HCT116 (cell line): Measurements from ENCODE around the gene IGF2. TPM values are rescaled to one million over a fixed set of nuclear protein-coding genes. Genes with fewer than 3 reads are reported as not detected.

Source experiments
- ATAC-seq: fragments of 200-7000 bp; cut with Tn5 transposase; 2 replicates; pipeline ENCODE4 v1.9.1; 2020; ENCODE audit warnings: mild to moderate bottlenecking, moderate library complexity
- BruUV-seq: library from RNA; stranded (reverse); fragments of 400-500 nt; replicated peaks from 2 replicates; lab custom pipeline; 2021; lab: Mats Ljungman, UMichigan
- CTCF ChIA-PET: fragments of 300-600 bp; sonication (Branson Sonifier 250); formaldehyde crosslinking; loops from one replicate; lab custom pipeline; 2021; ENCODE audit warnings: antibody characterized with exemption; lab: Charles Lee
- POLR2A ChIA-PET: fragments of 300-600, 350-600 bp; sonication (Branson Sonifier 250); formaldehyde crosslinking; loops from one replicate; lab custom pipeline; 2021; ENCODE audit warnings: antibody characterized with exemption; lab: Charles Lee
- RAD21 ChIA-PET, 2 experiments: fragments of 300-600 bp; sonication (Branson Sonifier 250); formaldehyde crosslinking; loops; one replicate each; lab custom pipeline; 2023; ENCODE audit warnings: low total read pairs in 2 of 2; ENCODE audit not compliant: uncharacterized antibody in 2 of 2, unreplicated experiment in 2 of 2, low non-redundant PET in 1 of 2; lab: Charles Lee
- DNase-seq: peaks from one replicate; pipeline ENCODE4 v3.0.0-alpha.2; 2010; ENCODE audit warnings: low read depth, low spot score
- H2AFZ ChIP-seq: fragments of 200-600 bp; shearing (Covaris generic), sonication (generic); 2 replicates; pipeline ENCODE4 v1.6.1; 2017; ENCODE audit warnings: low read depth, mixed run types, mixed read lengths, antibody characterized with exemption, low read length; ENCODE audit not compliant: poor library complexity, severe bottlenecking
- H3K27ac ChIP-seq: 2 replicates; pipeline ENCODE4 v1.5.1; 2012; ENCODE audit warnings: low read depth, low read length
- H3K27me3 ChIP-seq: fragments of 200-600 bp; sonication (generic); 2 replicates; pipeline ENCODE4 v1.6.1; 2016; ENCODE audit warnings: mixed run types, low read length, mixed read lengths; ENCODE audit not compliant: insufficient read depth
- H3K36me3 ChIP-seq, 2 experiments: fragments of 200-500 bp in 1 of 2; fragments of 200-600 bp in 1 of 2; sonication (Bioruptor generic) in 1 of 2; sonication (generic) in 1 of 2; 2 replicates each; pipeline versions ENCODE4 v1.5.1 to v1.6.1; 2014 to 2016; ENCODE audit warnings: low read length in 2 of 2, inconsistent platforms in 1 of 2, mixed read lengths in 1 of 2, mixed run types in 1 of 2; ENCODE audit not compliant: insufficient read depth in 2 of 2, control insufficient read depth in 1 of 2
- H3K4me1 ChIP-seq, 2 experiments: fragments of 200-600 bp in 1 of 2; sonication (generic) in 1 of 2; 2 replicates each; pipeline versions ENCODE4 v1.5.1 to v1.6.1; 2012 to 2017; ENCODE audit warnings: low read length in 2 of 2, inconsistent platforms in 1 of 2, mild to moderate bottlenecking in 1 of 2, mixed read lengths in 1 of 2, mixed run types in 1 of 2, moderate library complexity in 1 of 2; ENCODE audit not compliant: insufficient read depth in 2 of 2, control insufficient read depth in 1 of 2
- H3K4me2 ChIP-seq: fragments of 200-600 bp; sonication (generic); 2 replicates; pipeline ENCODE4 v1.6.1; 2017; ENCODE audit warnings: mixed run types, low read length, mixed read lengths
- H3K4me3 ChIP-seq, 2 experiments: fragments of 200-600 bp in 1 of 2; sonication (generic) in 1 of 2; replicated peaks in 1 of 2; 2 replicates each; pipeline ENCODE4 v1.5.1; 2011 to 2016; ENCODE audit warnings: low read length in 2 of 2, control low read depth in 1 of 2, low read depth in 1 of 2, mild to moderate bottlenecking in 1 of 2, mixed read lengths in 1 of 2, mixed run types in 1 of 2
- H3K79me2 ChIP-seq: fragments of 200-600 bp; sonication (generic); 2 replicates; pipeline ENCODE4 v1.6.1; 2017; ENCODE audit warnings: mild to moderate bottlenecking, mixed run types, low read length, moderate library complexity, mixed read lengths; ENCODE audit not compliant: insufficient read depth
- H3K9ac ChIP-seq: fragments of 200-600 bp; sonication (generic); 2 replicates; pipeline ENCODE4 v1.6.1; 2016; ENCODE audit warnings: low read length, mixed read lengths
- H3K9me2 ChIP-seq: fragments of 200-600 bp; sonication (generic), shearing (Covaris generic); 2 replicates; pipeline ENCODE4 v1.6.1; 2017; ENCODE audit warnings: mixed run types, mild to moderate bottlenecking, moderate library complexity; ENCODE audit not compliant: insufficient read depth
- H3K9me3 ChIP-seq, 2 experiments: fragments of 200-500 bp in 1 of 2; fragments of 200-600 bp in 1 of 2; sonication (Bioruptor generic) in 1 of 2; sonication (generic) in 1 of 2; 2 replicates each; pipeline ENCODE4 v1.6.1; 2014 to 2017; ENCODE audit warnings: low read length in 2 of 2, mixed read lengths in 2 of 2, inconsistent platforms in 1 of 2, low read depth in 1 of 2, mild to moderate bottlenecking in 1 of 2, mixed run types in 1 of 2, moderate library complexity in 1 of 2; ENCODE audit not compliant: control insufficient read depth in 1 of 2, insufficient read depth in 1 of 2
- H4K20me1 ChIP-seq: fragments of 200-600 bp; sonication (generic), shearing (Covaris generic); 2 replicates; pipeline ENCODE4 v1.6.1; 2017; ENCODE audit warnings: mixed run types, mild to moderate bottlenecking, moderate library complexity; ENCODE audit not compliant: insufficient read depth
- CEBPB ChIP-seq: IDR thresholded peaks from 2 replicates; pipeline ENCODE4 v1.6.1; 2012; ENCODE audit warnings: low read depth
- ELF1 ChIP-seq: IDR thresholded peaks from 2 replicates; pipeline ENCODE4 v1.6.1; 2012; ENCODE audit warnings: low read depth, borderline replicate concordance
- EZH2 ChIP-seq: fragments of 200-600 bp; sonication (generic); IDR thresholded peaks from 2 replicates; pipeline ENCODE4 v1.6.1; 2017; ENCODE audit warnings: antibody characterized with exemption, mixed run types
- EZH2phosphoT487 ChIP-seq: fragments of 200-600 bp; IDR thresholded peaks from 2 replicates; pipeline ENCODE4 v1.6.1; 2018; ENCODE audit warnings: antibody characterized with exemption, borderline replicate concordance
- JUND ChIP-seq: IDR thresholded peaks from 2 replicates; pipeline ENCODE4 v1.6.1; 2012
- POLR2A ChIP-seq: IDR thresholded peaks from 2 replicates; pipeline ENCODE4 v1.7.0; 2011; ENCODE audit warnings: borderline replicate concordance; ENCODE audit not compliant: insufficient read depth, insufficient read length; ENCODE audit errors: extremely low read depth
- ZNF274 ChIP-seq: fragments of 200-500 bp; sonication (Bioruptor generic); IDR thresholded peaks from 2 replicates; pipeline ENCODE4 v1.6.1; 2014; ENCODE audit warnings: mild to moderate bottlenecking, low read depth, low read length, inconsistent platforms
- intact Hi-C: fragments of 100-400 bp; cut with micrococcal nuclease; formaldehyde crosslinking; loops from 2 replicates; pipeline ENCODE4 v1.10.0; 2022
- total RNA-seq: library from RNA; stranded (reverse); gene quantifications from one replicate; pipeline ENCODE4 v1.2.1, GENCODE V29; 2021; ENCODE audit not compliant: unreplicated experiment
- TF ChIP-seq, protein P1 (sequence below): IDR thresholded peaks from 2 replicates; pipeline ENCODE4 v1.6.1; 2012; ENCODE audit warnings: low read depth
- TF ChIP-seq, protein P2 (sequence below): IDR thresholded peaks from 2 replicates; pipeline ENCODE4 v1.6.1; 2012
- TF ChIP-seq, protein P3 (sequence below), 3 experiments: fragments of 200-600 bp in 1 of 3; sonication (generic) in 1 of 3; IDR thresholded peaks in 2 of 3; conservative IDR thresholded peaks in 1 of 3; 2 replicates each; pipeline ENCODE4 v1.5.1; 2012 to 2017; ENCODE audit warnings: low read depth in 2 of 3, low read length in 2 of 3, antibody characterized with exemption in 1 of 3, borderline replicate concordance in 1 of 3, control low read depth in 1 of 3, mild to moderate bottlenecking in 1 of 3, mixed read lengths in 1 of 3, mixed run types in 1 of 3, moderate library complexity in 1 of 3; ENCODE audit not compliant: insufficient read depth in 1 of 3

Gene IGF2
- total RNA-seq, 1 experiment from 2014 or later: 17.9 TPM

- no TSS peak for BruUV-seq
Observed at GRCh38 chr11:2109541-2110019, 29.6 kb downstream of the IGF2 start.

More at GRCh38 chr11:2109541-2110019, 29.6 kb downstream of the IGF2 start:
- ATAC-seq (no peak), DNase-seq (no peak)
- no peaks in the 10 kb centered on the region for H4K20me1 ChIP-seq
- no peaks in the 10 kb centered on the region for H3K4me1 ChIP-seq
- H3K9me3 ChIP-seq: no peaks in the 10 kb centered on the region
- ChIA-PET CTCF (no interaction called here), POLR2A (no interaction called here), RAD21 (no interaction called here)
- H3K4me2 ChIP-seq: no peak overlapping the region
- no peak overlapping the region for H3K27ac ChIP-seq
- H3K79me2 ChIP-seq: no peaks in the 10 kb centered on the region
- no peaks in the 10 kb centered on the region for H3K9me2 ChIP-seq
- no peak overlapping the region for H3K4me3 ChIP-seq
- 0 out of 2 replicates have a peak, but pooled peaks cover 2% of the 10 kb centered on the region for H3K27me3 ChIP-seq
- H3K9ac ChIP-seq: no peak overlapping the region
- H3K36me3 ChIP-seq: no peaks in the 10 kb centered on the region
- H2AFZ ChIP-seq: no peak overlapping the region
- TF ChIP-seq, protein P1, sequence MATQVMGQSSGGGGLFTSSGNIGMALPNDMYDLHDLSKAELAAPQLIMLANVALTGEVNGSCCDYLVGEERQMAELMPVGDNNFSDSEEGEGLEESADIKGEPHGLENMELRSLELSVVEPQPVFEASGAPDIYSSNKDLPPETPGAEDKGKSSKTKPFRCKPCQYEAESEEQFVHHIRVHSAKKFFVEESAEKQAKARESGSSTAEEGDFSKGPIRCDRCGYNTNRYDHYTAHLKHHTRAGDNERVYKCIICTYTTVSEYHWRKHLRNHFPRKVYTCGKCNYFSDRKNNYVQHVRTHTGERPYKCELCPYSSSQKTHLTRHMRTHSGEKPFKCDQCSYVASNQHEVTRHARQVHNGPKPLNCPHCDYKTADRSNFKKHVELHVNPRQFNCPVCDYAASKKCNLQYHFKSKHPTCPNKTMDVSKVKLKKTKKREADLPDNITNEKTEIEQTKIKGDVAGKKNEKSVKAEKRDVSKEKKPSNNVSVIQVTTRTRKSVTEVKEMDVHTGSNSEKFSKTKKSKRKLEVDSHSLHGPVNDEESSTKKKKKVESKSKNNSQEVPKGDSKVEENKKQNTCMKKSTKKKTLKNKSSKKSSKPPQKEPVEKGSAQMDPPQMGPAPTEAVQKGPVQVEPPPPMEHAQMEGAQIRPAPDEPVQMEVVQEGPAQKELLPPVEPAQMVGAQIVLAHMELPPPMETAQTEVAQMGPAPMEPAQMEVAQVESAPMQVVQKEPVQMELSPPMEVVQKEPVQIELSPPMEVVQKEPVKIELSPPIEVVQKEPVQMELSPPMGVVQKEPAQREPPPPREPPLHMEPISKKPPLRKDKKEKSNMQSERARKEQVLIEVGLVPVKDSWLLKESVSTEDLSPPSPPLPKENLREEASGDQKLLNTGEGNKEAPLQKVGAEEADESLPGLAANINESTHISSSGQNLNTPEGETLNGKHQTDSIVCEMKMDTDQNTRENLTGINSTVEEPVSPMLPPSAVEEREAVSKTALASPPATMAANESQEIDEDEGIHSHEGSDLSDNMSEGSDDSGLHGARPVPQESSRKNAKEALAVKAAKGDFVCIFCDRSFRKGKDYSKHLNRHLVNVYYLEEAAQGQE: no peak
- no peak for TF ChIP-seq EZH2
- no peak for TF ChIP-seq EZH2phosphoT487
- no peak for TF ChIP-seq ZNF274
- TF ChIP-seq, protein P2, sequence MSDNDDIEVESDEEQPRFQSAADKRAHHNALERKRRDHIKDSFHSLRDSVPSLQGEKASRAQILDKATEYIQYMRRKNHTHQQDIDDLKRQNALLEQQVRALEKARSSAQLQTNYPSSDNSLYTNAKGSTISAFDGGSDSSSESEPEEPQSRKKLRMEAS: no peak
- TF ChIP-seq JUND: no peak
- no peak for TF ChIP-seq POLR2A
- no peak for TF ChIP-seq ELF1
- TF ChIP-seq CEBPB: no peak
- TF ChIP-seq, protein P3, sequence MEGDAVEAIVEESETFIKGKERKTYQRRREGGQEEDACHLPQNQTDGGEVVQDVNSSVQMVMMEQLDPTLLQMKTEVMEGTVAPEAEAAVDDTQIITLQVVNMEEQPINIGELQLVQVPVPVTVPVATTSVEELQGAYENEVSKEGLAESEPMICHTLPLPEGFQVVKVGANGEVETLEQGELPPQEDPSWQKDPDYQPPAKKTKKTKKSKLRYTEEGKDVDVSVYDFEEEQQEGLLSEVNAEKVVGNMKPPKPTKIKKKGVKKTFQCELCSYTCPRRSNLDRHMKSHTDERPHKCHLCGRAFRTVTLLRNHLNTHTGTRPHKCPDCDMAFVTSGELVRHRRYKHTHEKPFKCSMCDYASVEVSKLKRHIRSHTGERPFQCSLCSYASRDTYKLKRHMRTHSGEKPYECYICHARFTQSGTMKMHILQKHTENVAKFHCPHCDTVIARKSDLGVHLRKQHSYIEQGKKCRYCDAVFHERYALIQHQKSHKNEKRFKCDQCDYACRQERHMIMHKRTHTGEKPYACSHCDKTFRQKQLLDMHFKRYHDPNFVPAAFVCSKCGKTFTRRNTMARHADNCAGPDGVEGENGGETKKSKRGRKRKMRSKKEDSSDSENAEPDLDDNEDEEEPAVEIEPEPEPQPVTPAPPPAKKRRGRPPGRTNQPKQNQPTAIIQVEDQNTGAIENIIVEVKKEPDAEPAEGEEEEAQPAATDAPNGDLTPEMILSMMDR (IDR thresholded peaks at IDR 0.05 in 2 of 3, conservative IDR thresholded peaks at IDR 0.05 in 1 of 3; ENCODE audit: borderline replicate concordance in 1 of 3, insufficient read depth in 1 of 3, low read depth in 2 of 3, low read length in 2 of 3): no peak
- intact Hi-C loops: no loop called here
